GM11168 (cell line): ENCODE measurements around the gene KRTAP4-6.
"Not testable (repeated sequence)": the region's sequence is repeated elsewhere in the genome, so short reads cannot be mapped to it uniquely, and the experiment has no call there.

Experiments used
- in situ Hi-C: fragments of 300-500 bp; cut with MboI; formaldehyde crosslinking; loops from one replicate; pipeline ENCODE4 v1.12.0; 2022; ENCODE audit warnings: low sequenced_read_pairs; ENCODE audit not compliant: unreplicated experiment

The KRTAP4-6 gene

GRCh38 chr17:41111151-41111885 lies 29.0 kb downstream of the KRTAP4-6 start:
- in situ Hi-C loops, result no loop called here

GRCh38 chr17:41108728-41109386 lies 31.5 kb downstream of the KRTAP4-6 start:
- in situ Hi-C loops, result not testable (repeated sequence)

DNA sequence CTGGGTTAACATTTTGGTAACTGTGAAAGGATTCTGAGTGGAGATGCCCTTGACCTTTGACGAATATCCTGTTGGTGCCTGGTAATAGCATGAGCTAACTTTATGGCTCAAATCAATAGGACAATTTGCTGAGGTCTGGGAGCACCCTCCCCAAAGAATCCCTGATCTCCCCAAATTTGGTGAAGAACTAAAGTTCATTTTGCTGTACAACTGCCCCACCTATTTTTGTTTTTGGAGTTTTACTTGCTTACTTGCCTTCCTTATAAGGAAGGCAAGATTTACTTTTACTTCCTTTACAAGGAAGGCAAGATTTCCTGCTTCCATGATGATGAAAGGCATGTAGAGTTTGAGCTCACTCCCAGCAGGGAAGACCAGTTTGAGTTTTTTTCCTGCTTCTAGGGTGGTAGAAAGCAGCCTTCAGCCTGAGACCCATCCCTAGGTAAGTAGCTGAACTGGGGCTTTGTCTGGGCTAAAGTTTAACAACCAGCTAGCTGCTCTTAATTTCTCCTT lies 32.3 kb downstream of the KRTAP4-6 start:
- in situ Hi-C loops, result no loop called here

DNA sequence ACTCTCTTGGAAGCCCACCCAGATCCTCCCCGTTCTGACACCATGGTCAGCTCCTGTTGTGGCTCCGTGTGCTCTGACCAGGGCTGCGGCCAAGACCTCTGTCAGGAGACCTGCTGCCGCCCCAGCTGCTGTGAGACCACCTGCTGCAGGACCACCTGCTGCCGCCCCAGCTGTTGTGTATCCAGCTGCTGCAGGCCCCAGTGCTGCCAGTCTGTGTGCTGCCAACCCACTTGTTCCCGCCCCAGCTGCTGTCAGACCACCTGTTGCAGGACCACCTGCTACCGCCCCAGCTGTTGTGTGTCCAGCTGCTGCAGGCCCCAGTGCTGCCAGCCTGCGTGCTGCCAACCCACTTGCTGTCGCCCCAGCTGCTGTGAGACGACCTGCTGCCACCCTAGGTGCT lies 35.0 kb downstream of the KRTAP4-6 start, which contains the start of gene KRTAP4-9:
Gene KRTAP4-9 (plus strand): TSS at position 43 of the 400 bp plus-strand sequence. CDS start 0 bp downstream, at position 43.
- in situ Hi-C loops, result not testable (repeated sequence)

DNA sequence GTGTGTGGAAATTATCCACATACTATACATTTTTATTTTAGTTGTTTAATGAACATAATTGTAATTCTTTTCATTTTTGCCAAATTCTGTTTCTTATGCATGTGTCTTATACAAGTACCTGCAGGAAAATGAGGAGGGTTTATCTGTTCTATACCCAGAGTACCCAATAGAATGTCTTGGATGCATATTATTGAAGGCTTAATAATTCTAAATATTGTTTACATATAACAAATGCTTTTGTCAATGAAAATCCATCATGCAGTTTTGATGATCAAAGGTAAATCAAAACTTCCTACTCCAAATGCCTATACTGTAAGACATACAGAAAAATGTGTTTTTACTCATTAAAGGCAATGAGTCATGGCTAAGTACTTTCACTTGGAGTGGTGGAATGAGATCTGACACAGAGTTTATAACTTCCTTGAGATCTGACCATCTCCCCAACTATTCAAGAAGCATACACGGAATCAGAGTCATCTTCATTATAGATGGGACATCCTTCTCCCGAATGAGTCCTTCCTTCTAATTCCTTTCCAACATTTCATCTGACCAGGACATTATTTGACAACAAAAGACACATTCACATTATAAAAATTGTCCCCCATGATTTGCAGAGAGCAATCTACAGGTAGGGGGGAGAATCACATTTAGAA lies 35.8 kb downstream of the KRTAP4-6 start:
- in situ Hi-C loops, result not testable (repeated sequence)

DNA sequence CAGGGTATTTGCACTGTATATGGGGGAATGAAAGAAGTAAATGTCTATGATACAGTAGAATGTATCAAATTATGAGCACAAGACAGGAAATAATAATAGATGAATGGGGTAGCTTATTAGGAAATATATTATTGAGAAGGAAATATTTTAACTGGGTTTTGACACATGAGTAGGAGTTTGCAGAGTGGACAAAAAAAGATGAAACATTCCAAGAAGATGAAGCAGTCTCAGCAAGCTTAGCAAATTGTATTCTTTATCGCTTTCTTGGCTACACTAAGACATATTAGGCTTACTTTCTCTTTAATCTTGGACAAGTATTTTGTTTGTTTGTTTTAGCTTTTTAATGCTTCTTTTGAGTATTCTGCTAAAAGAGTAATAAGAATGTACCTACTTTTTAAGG lies 36.4 kb downstream of the KRTAP4-6 start:
- in situ Hi-C loops, result no loop called here

DNA sequence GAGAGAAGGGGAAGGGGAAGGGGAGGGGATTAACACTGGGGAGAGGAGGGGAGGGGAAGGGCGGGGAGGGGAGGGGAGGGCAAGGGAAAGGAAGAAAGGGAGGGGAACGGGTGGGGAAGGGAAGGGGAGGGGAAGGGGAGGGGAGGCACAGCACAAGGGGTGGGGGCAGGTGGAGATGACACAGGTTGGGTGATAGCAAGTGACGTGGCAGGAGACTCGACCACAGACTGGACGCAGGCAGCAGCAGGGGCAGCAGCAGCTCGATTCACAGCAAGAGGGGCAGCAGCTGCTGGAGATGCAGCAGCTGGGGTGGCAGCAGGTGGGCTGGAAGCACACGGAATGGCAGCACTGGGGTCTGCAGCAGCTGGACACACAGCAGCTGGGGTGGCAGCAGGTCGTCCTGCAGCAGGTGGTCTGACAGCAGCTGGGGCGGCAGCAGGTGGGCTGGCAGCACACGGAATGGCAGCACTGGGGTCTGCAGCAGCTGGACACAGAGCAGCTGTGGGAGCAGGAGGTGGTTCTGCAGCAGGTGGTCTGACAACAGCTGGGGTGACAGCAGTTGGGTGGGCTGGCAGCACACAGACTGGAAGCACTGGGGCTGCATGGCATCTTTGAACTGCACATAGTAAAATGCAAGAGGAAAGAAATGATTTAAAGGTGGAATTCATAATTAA lies 38.6 kb downstream of the KRTAP4-6 start, which contains the start of gene KRTAP4-16:
Gene KRTAP4-16 (minus strand): TSS at position 624 of the 674 bp plus-strand sequence. CDS start 0 bp downstream, at position 624.
- in situ Hi-C loops, result no loop called here

DNA sequence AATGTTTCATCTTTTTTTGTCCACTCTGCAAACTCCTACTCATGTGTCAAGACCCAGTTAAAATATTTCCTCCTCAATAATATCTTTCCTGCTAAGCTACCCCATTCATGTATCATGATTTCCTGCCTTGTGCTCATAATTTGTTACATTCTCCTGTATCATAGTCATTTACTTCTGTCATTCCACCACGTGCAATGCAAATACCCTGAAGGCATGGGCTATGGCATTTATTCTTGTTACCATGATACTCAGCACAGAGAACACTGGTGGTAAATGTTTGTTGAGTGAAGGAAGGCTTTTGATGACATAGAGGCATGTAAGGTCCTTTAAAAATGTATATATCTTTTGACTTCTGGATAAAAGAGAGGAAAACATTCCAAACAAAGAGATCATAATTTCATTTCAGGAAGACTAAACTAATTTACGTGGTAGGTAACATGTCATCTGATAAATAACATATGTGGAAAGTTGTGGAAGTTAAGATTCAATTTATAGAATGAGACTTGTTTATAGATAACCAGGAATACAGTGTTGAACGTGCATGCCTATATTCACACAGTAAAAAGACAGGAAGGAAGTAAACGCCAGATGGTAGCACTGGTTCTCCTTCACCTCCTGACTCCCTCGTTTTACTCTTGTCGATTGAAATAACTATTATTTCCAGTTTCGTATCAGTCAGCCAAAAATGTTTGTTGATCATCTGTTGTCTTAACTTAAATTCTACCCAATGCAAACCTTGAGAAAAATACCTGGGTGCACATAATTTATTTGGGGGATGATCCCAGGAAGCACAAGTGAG lies 40.5 kb downstream of the KRTAP4-6 start:
- in situ Hi-C loops, result not testable (repeated sequence)

- in situ Hi-C loops, result no loop called here
These were observed 41.9 kb downstream of the KRTAP4-6 start for GRCh38 chr17:41098481-41098880.

DNA sequence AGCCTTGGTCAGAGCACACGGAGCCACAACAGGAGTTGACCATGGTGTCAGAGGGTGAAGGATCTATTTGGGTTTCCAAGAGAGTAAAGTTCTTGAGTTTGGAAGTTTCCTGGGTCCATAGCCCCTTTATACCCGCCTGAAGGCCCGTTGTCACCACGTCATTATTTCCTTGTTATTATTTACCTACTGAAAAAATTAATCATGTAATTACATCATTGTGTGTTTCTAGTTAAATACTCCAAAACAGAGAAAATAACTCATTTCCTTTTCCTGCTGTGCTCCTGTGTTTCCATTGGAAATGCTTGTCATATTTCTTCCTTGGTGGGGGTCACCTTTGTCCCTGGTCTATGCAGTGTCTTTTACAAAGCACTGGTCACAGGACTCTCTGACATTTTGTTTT lies 42.3 kb downstream of the KRTAP4-6 start, which contains the start of gene KRTAP4-8:
Gene KRTAP4-8 (minus strand): TSS at position 101 of the 400 bp plus-strand sequence. CDS start 58 bp downstream, at position 43.
- in situ Hi-C loops, result no loop called here

DNA sequence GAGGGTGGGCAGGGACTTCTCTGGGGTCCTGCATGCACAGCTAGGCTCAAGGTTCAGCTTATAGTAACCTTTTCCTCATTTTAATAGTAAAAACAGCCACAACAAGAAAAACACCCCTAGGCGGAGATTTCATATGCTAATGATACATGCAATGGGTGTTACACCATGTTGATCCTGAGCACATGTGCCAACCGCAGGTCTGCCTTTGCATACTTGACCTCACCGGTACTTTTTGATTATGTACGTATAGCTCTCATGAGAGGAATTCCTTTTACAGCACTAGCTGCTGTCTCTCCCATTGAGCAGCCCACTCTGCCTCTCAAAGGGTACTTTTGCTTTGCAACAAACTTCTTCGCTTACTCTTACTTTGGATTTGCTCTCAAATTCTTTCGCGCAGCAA lies 44.3 kb downstream of the KRTAP4-6 start:
- in situ Hi-C loops, result no loop called here
